Measurements from ENCODE around the gene SOST.
"Not testable (repeated sequence)": the region's sequence is repeated elsewhere in the genome, so short reads cannot be mapped to it uniquely, and the experiment has no call there.

The SOST gene

DNA sequence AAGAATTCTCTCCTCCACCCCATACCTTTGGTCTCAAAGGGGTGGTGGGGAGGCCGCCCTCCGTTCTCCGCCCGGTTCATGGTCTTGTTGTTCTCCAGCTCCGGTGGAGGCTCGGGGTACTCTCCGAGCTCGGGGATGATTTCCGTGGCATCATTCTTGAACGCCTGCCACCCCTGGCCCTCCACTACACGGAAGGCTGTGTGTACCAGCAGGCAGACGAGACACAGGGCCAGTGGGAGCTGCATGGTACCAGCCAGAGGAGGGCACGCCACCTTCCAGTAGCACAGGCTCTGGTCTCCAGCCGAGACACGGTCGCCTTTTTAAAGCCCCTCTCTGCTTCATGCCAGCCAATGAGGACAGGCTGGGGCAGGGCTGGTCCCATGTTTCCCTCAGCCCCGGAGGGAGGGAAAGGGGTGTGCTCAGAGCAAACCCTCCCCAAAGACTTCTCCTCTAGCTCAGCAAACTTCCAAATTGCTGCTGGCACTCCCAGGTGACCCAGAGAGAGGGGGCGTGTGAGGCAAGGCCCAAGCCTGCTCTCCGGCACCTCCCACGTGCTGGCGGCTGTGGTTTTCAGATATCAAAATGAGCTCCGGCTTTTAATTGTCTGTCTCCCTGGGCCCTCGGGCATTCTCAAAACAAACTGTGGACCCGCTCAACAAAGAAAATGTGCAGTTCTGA, at the start of gene SOST:
Gene SOST, minus strand, starts transcription at position 295 of the 678 bp plus-strand sequence. Its CDS starts 50 bp downstream, at position 245.
- no peak for DNase-seq

DNA sequence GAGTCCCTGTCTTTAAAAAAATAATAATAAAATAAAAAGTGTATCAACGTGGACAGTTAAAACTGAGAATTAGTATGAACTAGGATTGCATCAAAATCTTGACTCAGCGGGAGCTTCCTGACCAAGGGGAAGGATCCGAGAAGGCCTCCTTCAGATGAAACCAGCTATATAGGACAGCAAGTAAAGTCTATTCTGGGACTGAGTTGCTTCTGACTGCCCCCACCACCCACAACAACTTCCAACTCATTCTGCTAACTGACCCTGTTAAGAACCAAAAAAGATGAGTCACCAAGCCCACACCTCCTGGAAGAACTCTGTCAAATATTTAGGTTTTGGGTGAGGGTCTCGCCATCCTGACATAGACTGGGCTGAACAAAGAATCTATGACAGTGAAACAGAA, 49.5 kb upstream of the SOST start:
- no peak for DNase-seq

DNA sequence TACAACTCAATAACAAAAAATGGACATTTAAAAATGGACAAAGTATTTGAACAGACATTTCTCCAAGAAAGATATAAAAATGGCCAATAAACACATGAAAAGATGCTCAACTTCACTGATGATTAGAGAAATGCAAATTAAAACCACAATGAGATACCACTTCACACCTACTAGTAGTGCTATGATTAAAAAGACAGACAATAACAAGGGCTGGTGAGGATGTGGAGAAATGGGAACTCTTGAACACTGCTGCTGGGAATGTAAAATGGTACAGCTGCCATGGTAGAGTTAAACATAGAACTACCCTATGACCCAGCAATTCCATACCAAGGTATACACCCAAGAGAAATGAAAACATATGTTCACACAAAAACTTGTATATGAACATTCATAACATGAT, 46.5 kb upstream of the SOST start:
- no peak for DNase-seq

DNA sequence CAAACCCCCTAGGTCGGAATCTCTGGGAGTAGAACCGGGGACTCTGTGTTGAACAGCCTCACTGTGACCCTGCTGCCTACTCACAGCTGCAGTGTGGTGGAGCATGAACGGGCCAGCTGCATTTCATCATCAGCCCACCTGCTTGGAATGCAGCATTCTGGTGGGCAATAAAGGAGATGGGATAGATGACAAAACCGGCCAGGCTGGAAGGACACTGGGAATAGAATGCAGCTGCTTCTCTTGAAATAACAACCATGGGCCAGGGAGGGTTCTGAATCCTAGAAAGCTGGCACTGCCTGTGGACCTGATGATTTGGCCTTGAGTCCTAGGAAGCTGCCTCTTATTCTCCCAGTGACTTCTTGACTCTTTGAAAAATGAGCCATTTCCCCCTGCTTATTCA, 45.2 kb upstream of the SOST start:
- no peak for DNase-seq

DNA sequence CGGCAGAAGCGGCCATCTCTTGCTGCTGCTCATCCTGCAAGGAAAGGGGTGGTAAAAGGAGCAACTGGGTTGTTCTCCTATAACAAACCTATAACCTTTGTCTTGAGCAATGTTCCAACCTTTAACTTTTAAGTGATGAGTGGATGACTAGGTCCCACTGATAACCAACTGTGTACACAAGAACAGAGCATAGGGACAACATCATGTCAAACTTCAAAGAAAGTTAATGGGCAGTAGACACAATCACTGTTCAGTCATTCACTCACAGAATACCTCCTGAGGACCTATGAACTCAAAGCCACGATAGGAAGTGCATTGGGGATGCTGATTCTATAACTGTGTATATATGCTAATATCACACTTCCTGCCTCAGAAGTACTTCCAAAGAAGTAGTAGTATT, 43.3 kb upstream of the SOST start:
- no peak for DNase-seq

DNA sequence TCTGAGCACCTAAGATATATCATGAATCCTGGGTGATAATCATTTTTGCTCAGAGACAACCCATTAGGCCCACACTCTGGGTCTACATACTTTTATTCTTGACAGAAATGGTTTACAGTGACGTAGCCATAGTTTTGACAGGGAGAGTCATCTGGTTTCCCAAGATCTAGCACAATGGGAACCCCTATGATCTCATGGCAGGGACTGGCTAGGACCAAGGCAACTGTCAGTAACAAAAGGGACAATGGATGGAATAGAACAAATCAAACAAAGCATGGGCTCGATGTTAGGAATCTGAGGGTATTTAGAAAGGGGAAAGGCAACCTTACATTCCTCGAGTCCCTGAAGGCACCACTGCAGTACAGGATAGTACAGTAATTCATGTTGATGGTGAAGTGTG, 42.1 kb upstream of the SOST start:
- DNase-seq, result no peak

DNA sequence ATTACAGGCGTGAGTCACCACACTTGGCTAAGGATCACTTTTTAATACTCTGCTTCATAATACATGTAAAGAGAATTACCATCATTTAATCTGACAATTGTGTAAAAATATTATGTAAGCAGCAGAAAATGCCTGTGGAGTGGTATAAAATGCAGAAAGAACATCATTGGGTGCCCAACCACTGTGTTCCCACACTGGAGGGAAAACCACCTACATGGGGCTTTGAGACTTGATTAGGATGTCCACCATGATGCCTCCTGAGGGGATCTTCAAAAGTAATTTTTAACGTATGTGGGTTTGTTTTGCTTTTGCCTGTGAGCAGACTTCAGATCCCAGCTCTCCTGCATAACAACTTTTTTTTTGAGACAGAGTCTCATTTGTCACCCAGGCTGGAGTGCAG, 40.5 kb upstream of the SOST start:
- no peak for DNase-seq

DNA sequence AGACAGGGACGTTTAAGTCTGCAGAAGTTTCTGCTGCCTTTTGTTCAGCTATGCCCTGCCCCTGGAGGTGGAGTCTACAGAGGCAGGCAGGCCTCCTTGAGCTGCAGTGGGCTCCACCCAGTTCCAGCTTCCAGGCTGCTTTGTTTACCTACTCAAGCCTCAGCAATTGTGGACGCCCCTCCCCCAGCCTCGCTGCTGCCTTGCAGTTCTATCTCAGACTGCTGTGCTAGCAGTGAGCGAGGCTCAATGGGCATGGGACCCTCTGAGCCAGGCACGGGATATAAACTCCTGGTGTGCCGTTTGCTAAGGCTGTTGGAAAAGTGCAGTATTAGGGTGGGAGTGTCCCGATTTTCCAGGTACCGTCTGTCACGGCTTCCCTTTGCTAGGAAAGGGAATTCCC, 39.4 kb upstream of the SOST start:
- not testable (repeated sequence) for DNase-seq

DNA sequence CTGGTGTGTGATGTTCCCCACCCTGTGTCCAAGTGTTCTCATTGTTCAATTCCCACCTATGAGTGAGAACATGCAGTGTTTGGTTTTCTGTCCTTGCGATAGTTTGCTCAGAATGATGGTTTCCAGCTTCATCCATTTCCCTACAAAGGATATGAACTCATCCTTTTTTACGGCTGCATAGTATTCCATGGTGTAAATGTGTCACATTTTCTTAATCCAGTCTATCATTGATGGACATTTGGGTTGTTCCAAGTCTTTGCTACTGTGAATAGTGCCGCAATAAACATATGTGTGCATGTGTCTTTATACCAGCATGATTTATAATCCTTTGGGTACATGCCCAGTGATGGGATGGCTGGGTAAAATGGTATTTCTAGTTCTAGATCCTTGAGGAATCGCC, 34.1 kb upstream of the SOST start:
- DNase-seq, result not testable (repeated sequence)

DNA sequence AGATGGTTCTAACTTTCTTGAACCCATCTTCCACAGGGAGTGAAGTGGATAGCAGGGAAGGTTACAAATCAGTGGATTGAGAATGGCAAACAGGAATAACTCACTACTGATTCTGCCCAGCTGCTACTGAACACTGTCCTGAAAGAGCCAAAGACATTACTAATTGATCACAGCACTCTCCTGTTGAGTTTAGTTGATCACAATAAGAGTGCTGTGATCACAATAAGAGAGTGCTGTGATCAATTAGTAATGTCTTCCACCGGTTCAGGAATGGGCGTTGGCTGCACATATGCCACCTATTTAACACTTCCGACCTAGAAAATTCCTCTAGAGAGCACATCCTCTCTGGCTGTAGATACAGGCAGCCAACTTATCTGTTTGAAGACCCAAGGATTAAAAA, 33.0 kb upstream of the SOST start:
- no peak for DNase-seq

DNA sequence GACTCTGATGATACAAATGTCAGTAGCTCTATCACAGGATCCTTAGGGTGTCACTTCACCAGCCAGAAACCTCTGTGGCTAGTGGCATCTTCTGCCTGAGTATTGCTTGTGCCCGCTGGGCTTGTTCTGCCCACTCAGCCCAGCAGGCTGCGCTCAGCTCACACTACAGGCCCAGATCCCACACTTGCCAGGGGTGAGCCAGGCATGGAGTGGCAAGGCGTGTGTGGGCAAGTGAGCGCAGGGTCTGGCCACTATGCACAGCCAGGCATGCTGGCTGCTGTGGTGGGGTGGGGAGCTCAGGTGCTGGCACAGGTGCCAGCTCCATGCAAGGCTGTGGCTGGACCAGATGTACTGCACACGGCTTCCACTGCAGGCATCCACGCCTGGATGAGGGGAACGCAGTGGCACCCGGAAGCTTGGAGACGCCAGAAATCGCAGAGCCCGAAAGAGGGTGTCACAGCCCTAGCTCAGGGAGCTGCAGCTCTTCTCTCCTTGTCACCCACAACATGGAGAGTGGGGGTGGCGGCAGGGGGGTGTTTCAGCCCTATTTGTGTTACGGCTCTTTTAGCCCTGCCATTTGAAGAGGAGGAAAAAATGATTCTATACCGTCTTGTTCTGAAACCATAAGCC, 31.8 kb upstream of the SOST start:
- no peak for DNase-seq

DNA sequence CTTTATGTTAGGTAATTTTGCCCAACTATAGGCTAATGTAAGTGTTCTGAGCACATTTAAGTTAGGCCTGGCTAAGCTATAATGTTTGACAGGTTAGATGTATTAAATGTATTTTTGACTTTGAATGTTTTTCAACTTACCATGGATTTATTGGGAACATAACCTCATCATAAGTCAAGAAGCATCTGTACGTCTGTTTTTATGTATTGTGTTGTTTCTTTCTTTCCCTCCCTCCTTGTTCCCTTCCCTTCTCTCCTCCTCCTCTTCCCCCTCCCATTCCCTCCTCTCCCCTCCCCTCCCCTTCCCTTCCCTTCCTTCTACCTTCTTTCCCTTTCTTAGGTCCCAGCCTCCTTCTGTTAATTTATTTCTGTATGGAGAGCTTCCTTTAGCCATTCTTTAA, 30.9 kb upstream of the SOST start:
- no peak for DNase-seq

DNA sequence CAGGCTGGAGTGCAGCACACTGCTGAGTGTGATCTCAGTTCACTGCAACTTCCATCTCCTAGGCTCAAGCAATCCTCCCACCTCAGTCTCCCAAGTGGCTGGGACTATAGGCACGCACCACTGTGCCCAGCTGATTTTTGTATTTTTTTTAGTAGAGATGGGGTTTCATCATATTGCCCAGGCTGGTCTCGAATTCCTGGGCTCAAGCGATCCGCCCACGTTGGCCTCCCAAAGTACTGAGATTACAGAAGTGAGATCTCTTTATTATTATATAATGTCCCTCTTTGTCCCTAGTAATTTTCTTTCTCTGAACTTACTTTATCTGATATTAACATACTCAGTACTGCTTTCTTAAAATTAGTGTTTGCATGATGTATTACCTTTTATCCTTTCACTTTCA, 29.9 kb upstream of the SOST start:
- DNase-seq, result no peak

DNA sequence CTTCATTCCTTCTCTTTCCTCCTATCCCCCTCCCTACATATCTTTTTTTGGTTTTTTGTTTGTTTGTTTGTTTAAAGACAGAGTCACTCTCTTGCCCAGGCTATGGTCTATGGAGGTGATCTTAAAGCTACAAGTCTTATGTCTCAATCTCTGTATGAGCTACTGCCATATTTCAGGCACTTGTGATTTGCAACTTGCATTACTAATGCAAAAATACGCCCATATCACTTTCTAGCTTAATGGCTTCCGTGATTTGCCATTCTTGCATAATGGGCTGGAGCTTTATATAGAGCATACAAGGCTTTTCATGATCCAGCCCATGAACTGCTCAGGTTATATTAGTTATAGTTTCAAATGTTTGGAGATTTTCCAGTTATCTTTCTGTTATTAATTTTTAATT, 29.1 kb upstream of the SOST start:
- no peak for DNase-seq

DNA sequence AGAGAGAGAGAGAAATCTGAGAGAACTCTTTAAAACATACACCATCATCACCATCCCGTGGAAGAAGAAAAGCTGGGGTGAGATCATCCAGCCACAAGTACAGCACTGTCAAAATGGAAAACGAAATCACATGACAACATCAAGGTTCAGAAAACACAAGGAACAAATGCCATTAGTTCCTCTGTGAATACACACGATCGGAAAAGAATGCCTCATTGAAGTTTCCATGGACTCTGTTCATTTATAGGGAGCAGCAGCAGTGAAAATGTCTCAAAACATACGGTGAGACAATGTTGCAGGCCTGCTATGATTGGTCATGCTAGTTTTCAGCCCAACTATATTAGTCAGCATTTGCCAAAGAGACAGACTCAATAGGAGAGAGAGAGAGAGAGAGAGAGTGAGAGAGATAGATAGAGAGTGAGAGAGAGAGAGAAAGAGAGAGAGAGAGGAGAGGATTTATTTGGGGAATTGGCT, 26.1 kb upstream of the SOST start:
- no peak for DNase-seq

DNA sequence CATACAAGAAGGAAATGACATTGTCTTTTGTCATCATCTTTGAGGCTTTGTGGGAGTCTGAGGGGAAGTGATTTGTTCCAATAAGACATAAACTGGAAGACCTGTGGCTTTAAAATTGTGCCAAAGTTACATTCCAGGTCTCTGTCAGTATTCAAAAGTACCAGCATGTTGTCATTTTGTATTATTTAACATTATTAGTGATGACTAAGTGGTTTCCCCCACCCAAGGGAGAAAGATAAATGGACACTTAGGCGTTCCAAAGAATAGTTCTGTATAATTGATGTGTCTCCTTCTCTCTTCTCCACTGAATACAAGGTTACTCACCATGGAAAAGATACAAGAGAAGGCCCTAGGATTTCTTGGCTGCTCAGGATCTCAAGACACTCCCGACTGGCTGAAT, 25.5 kb upstream of the SOST start:
- DNase-seq, result no peak

DNA sequence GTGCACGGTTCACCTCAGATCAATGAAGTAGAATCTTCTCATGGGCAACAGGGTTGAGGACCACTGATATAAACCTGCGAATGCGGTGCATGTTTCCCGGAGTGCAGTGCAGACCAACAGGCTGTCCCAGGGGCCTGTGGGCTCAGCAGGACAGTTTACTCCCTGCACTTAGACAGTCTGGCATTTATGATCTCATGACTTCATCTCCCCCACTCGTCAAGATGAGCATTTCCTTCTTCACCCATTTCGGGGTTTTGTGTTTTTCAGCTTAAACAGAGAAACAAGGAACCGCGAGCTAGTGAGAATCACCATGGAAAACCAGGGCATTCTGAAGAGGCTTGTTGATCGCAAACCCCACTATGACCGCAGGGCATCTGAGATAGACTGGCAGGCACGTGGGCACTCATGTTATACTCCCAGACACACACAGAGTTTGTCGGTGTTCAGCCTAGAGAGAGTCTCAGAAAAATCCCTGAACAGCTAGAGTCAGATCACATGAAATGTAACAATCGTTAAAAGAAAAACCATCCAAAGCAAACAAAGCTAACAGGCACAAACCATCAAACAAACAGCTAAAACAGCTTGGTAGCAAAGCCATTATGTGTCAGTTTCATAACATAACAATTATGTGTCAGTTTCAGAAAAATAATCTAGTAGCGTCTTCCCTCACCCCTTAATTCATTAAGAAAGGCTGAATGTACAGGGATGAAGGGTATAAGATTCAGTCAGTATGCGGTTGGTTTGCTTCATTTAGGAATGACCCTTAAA, 24.5 kb upstream of the SOST start:
- DNase-seq, result no peak

DNA sequence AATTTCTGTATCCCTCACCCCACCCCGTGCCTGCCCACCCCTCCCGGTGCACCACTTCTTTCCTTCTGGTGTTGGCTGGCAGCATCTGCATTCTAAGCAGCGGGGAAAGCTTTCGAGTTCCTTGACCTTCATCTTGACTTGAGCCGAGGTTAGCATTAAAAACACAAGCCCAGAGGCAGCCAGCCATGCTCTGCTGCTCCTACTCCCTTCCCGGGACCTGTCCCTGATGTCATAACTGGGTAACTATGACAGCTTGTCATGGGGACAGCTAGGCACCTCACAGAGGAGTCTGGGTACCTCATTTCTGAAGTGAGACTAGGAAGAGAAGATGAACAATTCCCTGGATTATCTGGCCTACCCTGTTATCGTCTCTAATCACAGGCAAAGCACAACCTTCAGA, 21.5 kb upstream of the SOST start, which contains the start of gene CFAP97D1:
Gene CFAP97D1, plus strand, starts transcription at position 301 of the 400 bp plus-strand sequence. Its CDS starts 28 bp downstream, at position 329.
- no peak for DNase-seq

DNA sequence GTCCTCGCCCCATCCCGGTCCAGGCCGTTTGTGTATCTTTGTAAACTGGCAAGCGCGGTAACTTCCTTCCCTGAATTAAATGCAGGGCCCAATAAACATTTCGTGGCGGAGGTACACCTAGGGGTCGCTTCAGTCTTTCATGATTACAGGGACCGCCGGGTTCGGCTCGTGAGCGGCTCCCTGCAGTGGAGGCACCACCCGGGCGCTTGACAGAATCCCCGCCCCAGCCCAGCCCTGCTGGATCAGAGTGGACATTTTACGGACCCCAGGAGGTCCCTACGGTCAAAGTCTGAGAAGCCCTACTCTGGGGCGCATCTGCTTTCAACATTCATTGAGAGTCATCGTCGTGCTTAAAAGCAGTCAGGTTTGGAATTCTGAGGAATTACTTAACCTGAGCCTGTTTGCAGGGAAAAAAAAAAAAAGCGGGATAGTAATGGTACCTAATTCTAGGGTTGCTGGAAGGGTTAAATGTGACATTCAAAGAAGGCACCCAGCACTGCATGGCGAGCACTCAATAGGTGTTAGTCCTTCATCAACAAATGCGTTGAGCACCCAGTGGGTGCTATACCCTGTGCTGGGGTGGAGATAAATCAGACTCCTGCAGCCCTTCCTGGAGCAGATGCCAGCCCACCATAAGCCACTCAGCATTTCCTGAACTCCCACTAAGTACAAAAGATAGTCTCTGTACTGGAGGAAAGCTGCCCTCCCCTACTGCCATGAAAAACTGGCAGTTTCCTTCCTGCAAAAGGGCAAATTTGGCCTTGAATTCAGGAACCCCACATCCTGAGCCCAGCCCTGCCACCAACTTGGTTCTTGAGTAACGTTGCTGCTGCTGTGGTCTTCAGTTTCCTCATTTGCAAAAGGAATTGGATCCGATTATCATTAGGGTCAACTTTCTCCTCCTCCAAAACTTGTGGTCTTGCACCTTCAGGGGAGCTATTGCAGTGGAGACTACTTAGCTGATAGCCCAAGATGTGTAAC, 20.8 kb upstream of the SOST start:
- no peak for DNase-seq

DNA sequence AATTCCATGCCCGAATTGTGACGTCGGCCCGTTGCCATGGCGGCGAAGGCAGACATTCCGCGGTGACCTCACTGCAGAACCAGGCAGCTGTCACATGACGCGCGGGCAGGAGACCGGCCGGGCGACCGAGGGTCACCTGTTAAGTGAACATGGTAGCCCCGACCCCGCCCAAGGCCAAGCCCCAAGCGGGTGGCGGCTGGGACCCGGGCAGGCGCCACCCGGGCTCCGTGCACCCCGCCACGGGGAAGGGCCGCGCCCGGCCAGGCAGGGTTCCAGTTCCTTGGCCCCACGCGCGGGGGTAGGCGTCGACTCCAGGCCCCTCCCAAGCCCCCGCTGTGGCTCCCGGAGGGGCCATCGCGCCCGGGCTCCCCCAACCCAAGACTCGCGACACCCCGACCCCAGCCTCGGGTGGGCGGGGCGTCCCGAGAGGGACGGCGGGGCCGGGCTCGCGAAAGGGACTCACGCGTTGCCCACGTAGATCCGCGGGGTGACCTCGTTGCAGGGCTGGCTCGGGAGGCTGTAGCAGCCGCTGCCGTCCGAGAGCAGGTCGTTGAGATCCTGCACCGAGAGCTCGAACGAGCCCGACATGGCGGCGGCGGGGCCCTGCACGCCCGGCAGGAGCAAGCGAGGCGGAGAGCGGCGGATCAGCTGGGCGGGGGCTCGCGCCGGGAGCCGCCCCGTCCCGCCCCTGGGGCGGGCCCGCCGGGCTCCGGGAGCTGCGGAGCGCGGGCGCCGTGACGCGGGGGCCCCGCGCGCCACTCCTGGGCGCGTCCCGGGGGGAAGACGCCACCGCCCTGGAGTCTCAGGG, 19.9 kb upstream of the SOST start, which contains the start of gene DUSP3:
Gene DUSP3, minus strand, starts transcription at position 641 of the 808 bp plus-strand sequence. Its CDS starts 53 bp downstream, at position 588.
- peak; percentile 77 for DNase-seq

Data from activated CD4-positive, CD25-positive, alpha-beta regulatory T cell treated with anti-CD3 and anti-CD28 coated beads, Interleukin-2, amount 50 U/mL, for 72 hours (primary cell).